Right lobe of liver (tissue), 6 donors: ENCODE results near the gene INTS12. TPM values are rescaled to one million over a fixed set of nuclear protein-coding genes. Genes with fewer than 3 reads are reported as not detected.

ENCODE experiments used
- ATAC-seq, 4 donors: fragments of 200-7000 bp; cut with Tn5 transposase; one replicate each; pipeline ENCODE4 v1.9.1; 2020; ENCODE audit warnings: mild to moderate bottlenecking in 4 of 4, moderate library complexity in 4 of 4
- DNase-seq, 3 donors: peaks; one replicate each; pipeline ENCODE4 v3.0.0-alpha.2; 2020
- H3K27ac ChIP-seq, 3 donors: fragments of 200-600 bp; one replicate each; pipeline ENCODE4 v1.8.0; 2022
- H3K27me3 ChIP-seq, 2 donors: fragments of 200-600 bp; one replicate each; pipeline ENCODE4 v1.8.0; 2022
- H3K36me3 ChIP-seq, 4 donors: fragments of 200-600 bp; sonication (generic) in 1 of 4; one replicate each; pipeline versions ENCODE4 v1.5.1 to v1.8.0; 2017 to 2022; ENCODE audit warnings: control low read depth in 1 of 4
- H3K4me1 ChIP-seq, 4 donors: fragments of 200-600 bp; sonication (generic) in 1 of 4; one replicate each; pipeline versions ENCODE4 v1.5.1 to v1.8.0; 2017 to 2022; ENCODE audit warnings: control low read depth in 1 of 4
- H3K4me3 ChIP-seq, 3 donors: fragments of 200-600 bp; one replicate each; pipeline ENCODE4 v1.8.0; 2022
- H3K9me3 ChIP-seq, 4 donors: fragments of 200-600 bp; sonication (generic) in 1 of 4; one replicate each; pipeline versions ENCODE4 v1.5.1 to v1.8.0; 2017 to 2022; ENCODE audit warnings: control low read depth in 1 of 4
- POLR2A ChIP-seq: fragments of 450-650 bp; IDR thresholded peaks from one replicate; pipeline ENCODE4 v1.6.1; 2017; ENCODE audit warnings: antibody characterized with exemption, mild to moderate bottlenecking
- WGBS: methylation state at CpG from one replicate; pipeline ENCODE4 v1.1.6; 2018; ENCODE audit warnings: low coverage, low lambda C conversion rate; ENCODE audit not compliant: insufficient coverage; ENCODE audit errors: missing lambda C conversion rate; 5-methylcytosine and 5-hydroxymethylcytosine counted together
- intact Hi-C, 2 donors: fragments of 100-400 bp; cut with DNase I; formaldehyde crosslinking; loops; one replicate each; pipeline versions ENCODE4 v1.11.2 to v1.14.1; 2022
- total RNA-seq, 6 experiments: library from RNA; depleted of rRNA in 2 of 6; stranded (reverse); fragments of >200 nt in 2 of 6; fragmentation: NEBNext Ultra II Directional in 3 of 6; extraction: Animal tissue kit (Norgen Biotek cat#: 25700) in 3 of 6; gene quantifications; one replicate each; pipeline versions ENCODE4 v1.1.0 to v1.2.4, GENCODE V29; 2016 to 2023
- TF ChIP-seq, protein P1 (sequence below), 4 donors: fragments of 200-600 bp in 3 of 4; fragments of 450-650 bp in 1 of 4; IDR thresholded peaks; one replicate each; pipeline versions ENCODE4 v1.5.1 to v1.8.0; 2016 to 2022; ENCODE audit warnings: antibody characterized with exemption in 4 of 4, mild to moderate bottlenecking in 2 of 4
- donor health status: DM: no; HTN: yes; CAD: no.
- donor health status: DM: no; HTN: no; CAD: no.
- donor health status: DM: no; HTN: no; CAD: no.
- donor health status: DM: no; HTN: yes; CAD: no.
- donor health status: DM: no; HTN: yes; CAD: no.

Gene INTS12
- total RNA-seq, 6 experiments from 2014 or later, result 9.3 to 19.0 (median 12.5) TPM

DNA sequence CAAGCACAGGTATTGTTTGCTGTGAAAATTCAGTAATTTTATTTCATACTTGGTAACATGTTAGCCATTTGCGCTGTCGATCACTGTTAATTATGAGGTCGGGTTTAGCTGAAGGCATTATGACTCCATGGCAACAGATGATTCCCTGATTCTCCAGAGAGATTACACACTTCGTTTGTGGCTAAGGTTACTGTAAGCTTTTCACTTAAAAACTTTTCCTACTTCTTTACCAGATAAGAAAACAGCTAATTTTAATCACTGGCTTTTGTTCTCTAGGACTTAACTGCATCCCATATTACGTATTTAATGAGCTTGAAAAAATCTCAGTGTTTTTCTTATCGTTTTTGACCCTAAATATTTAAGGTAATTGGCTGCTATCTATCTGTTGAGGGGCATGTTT lies 2.2 kb upstream of the INTS12 start:
- Histone ChIP-seq H3K27me3 (no peaks in the 10 kb centered on the region), H3K36me3 (no peaks in the 10 kb centered on the region), H3K4me3 (no peak overlapping the region), H3K4me1 (peaks cover 0 to 33% (median 0%) of the 10 kb centered on the region in 4 donors), H3K27ac (no peak overlapping the region), H3K9me3 (no peaks in the 10 kb centered on the region)
- ATAC-seq, result no peak
- WGBS, result 80% methylated on average over 6 of the region's 6 CpGs
- DNase-seq, result no peak
- intact Hi-C loops, result no loop called here
- TF ChIP-seq POLR2A, result no peak
- TF ChIP-seq, protein P1, sequence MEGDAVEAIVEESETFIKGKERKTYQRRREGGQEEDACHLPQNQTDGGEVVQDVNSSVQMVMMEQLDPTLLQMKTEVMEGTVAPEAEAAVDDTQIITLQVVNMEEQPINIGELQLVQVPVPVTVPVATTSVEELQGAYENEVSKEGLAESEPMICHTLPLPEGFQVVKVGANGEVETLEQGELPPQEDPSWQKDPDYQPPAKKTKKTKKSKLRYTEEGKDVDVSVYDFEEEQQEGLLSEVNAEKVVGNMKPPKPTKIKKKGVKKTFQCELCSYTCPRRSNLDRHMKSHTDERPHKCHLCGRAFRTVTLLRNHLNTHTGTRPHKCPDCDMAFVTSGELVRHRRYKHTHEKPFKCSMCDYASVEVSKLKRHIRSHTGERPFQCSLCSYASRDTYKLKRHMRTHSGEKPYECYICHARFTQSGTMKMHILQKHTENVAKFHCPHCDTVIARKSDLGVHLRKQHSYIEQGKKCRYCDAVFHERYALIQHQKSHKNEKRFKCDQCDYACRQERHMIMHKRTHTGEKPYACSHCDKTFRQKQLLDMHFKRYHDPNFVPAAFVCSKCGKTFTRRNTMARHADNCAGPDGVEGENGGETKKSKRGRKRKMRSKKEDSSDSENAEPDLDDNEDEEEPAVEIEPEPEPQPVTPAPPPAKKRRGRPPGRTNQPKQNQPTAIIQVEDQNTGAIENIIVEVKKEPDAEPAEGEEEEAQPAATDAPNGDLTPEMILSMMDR (IDR thresholded peaks at IDR 0.05), result no peak

DNA sequence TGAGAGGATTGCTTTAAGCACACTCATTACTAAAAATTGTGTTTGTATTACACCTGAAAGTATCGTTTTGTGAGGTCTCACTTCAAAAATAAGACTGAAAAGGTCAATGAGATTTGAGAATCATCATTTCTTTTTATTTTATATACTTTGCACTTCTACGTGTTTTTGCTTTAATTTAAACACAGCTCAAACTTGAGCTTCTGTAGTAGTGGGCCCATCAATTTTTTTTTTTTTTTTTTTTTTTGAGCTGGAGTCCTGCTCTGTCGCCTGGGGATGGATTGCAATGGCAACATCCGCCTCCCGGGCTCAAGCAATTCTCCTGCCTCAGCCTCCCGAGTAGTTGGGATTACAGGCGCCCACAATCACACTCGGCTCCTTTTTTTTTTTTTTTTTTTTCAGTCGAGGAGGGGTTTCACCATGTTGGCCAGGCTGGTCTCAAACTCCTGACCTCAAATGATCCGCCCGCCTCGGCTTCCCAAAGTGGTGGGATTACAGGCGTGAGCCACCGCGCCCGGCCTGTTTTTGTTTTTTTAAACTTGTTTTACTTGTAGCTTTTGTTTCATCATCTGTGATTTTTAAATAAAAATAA lies 1.6 kb upstream of the INTS12 start:
- Histone ChIP-seq H3K27ac (no peak overlapping the region), H3K4me3 (no peak overlapping the region), H3K27me3 (no peaks in the 10 kb centered on the region), H3K4me1 (peaks cover 0 to 33% (median 0%) of the 10 kb centered on the region in 4 donors), H3K36me3 (no peaks in the 10 kb centered on the region), H3K9me3 (no peaks in the 10 kb centered on the region)
- intact Hi-C loops, result no loop called here
- no peak for DNase-seq
- no peak for ATAC-seq
- TF ChIP-seq POLR2A, result no peak
- TF ChIP-seq, protein P1 (IDR thresholded peaks at IDR 0.05), result no peak
- WGBS, result 75% methylated on average over 16 of the region's 16 CpGs

DNA sequence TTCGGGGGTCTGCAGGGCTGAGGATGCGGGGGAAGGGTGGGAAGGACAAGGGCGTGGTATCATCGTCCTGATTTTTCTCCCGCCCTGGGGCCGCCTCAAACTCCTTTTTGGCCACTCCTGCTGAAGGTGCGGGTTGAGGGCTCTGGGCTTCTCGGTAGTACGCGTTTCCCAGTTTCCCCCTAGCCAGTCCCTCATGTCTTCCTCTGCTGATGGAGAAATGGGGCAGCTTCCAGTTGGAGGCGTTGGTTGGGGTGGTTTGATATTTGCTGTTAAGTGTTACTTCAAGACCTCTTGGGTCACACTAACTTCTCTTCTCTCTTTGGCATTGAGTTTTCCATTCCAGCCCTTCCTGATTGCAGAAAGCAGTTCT lies 577 bp upstream of the INTS12 start:
- peak overlapping the region; percentile 77 to 81 (median 77) for H3K4me3 ChIP-seq
- 0% methylated on average over 2 of the region's 11 CpGs for WGBS
- intact Hi-C loops, result no loop called here
- peak; percentile 8 to 22 (median 14) for ATAC-seq
- TF ChIP-seq, protein P1 (IDR thresholded peaks at IDR 0.05), result no peak
- no peak for TF ChIP-seq POLR2A
- H3K27me3 ChIP-seq, result no peaks in the 10 kb centered on the region
- no peak for DNase-seq
- no peaks in the 10 kb centered on the region for H3K36me3 ChIP-seq
- H3K4me1 ChIP-seq, result peaks cover 0 to 33% (median 0%) of the 10 kb centered on the region in 4 donors
- no peaks in the 10 kb centered on the region for H3K9me3 ChIP-seq
- H3K27ac ChIP-seq, result peak overlapping the region; percentile 82 to 87 (median 84)

GRCh38 chr4:105707782-105708180 lies 708 bp downstream of the INTS12 start:
- DNase-seq, result no peak
- no peaks in the 10 kb centered on the region for H3K36me3 ChIP-seq
- TF ChIP-seq POLR2A, result no peak
- TF ChIP-seq, protein P1 (IDR thresholded peaks at IDR 0.05), result no peak
- 26% methylated on average over 7 of the region's 7 CpGs for WGBS
- H3K4me3 ChIP-seq, result peak overlapping the region; percentile 77 to 81 (median 77)
- peak overlapping the region; percentile 82 to 87 (median 84) for H3K27ac ChIP-seq
- H3K9me3 ChIP-seq, result no peaks in the 10 kb centered on the region
- intact Hi-C loops, result no loop called here
- H3K27me3 ChIP-seq, result no peaks in the 10 kb centered on the region
- ATAC-seq, result peak in 3 of 4 donors; percentile 7 to 16 (median 9)
- peaks cover 0 to 31% (median 0%) of the 10 kb centered on the region in 4 donors for H3K4me1 ChIP-seq
